Natural killer cell (primary cell): Measurements from ENCODE around the gene FANCI. TPM values are rescaled to one million over a fixed set of nuclear protein-coding genes. Genes with fewer than 3 reads are reported as not detected.

Source experiments
- ATAC-seq, 3 donors: fragments of 150-1000 bp in 2 of 3; fragments of 200-7000 bp in 1 of 3; cut with Tn5 transposase; 1 replicate in 1 of 3; 2 replicates in 2 of 3; pipeline ENCODE4 v1.10.0; 2021; ENCODE audit warnings: mild to moderate bottlenecking in 2 of 3, moderate library complexity in 2 of 3
- DNase-seq, 2 donors: peaks; one replicate each; pipeline versions ENCODE4 v3.0.0 to v3.0.0-alpha.2; 2013 to 2021; ENCODE audit warnings: mixed read lengths in 1 of 2
- H3K27ac ChIP-seq: one replicate; pipeline ENCODE4 v1.5.1; 2013; ENCODE audit warnings: mild to moderate bottlenecking, low read length
- H3K27me3 ChIP-seq: one replicate; pipeline ENCODE4 v1.6.1; 2013; ENCODE audit warnings: low read length; ENCODE audit not compliant: control insufficient read depth, insufficient read depth
- H3K36me3 ChIP-seq: one replicate; pipeline ENCODE4 v1.6.1; 2013; ENCODE audit warnings: low read length; ENCODE audit not compliant: control insufficient read depth, insufficient read depth
- H3K4me1 ChIP-seq: one replicate; pipeline ENCODE4 v1.6.1; 2013; ENCODE audit warnings: low read length; ENCODE audit not compliant: control insufficient read depth, insufficient read depth
- H3K4me3 ChIP-seq: one replicate; pipeline ENCODE4 v1.5.1; 2013; ENCODE audit warnings: low read length
- H3K9me3 ChIP-seq: one replicate; pipeline ENCODE4 v1.6.1; 2013; ENCODE audit warnings: low read length; ENCODE audit not compliant: control insufficient read depth, insufficient read depth
- H3K27ac Mint-ChIP-seq, 2 donors: one replicate each; pipeline ENCODE4 v1.8.0; 2022; ENCODE audit warnings: mild to moderate bottlenecking in 2 of 2, mixed read lengths in 2 of 2, moderate library complexity in 1 of 2
- H3K27me3 Mint-ChIP-seq, 2 donors: one replicate each; pipeline ENCODE4 v1.8.0; 2022; ENCODE audit warnings: low read depth in 2 of 2, mixed read lengths in 2 of 2
- H3K36me3 Mint-ChIP-seq: one replicate; pipeline ENCODE4 v1.8.0; 2022; ENCODE audit warnings: mixed read lengths
- H3K4me1 Mint-ChIP-seq, 2 donors: one replicate each; pipeline ENCODE4 v1.8.0; 2022; ENCODE audit warnings: mixed read lengths in 2 of 2
- H3K4me3 Mint-ChIP-seq: one replicate; pipeline ENCODE4 v1.8.0; 2022; ENCODE audit warnings: mild to moderate bottlenecking, moderate library complexity, mixed read lengths
- H3K9me3 Mint-ChIP-seq, 2 donors: one replicate each; pipeline ENCODE4 v1.8.0; 2022; ENCODE audit warnings: mixed read lengths in 2 of 2
- CTCF ChIP-seq: fragments of 200-600 bp; IDR thresholded peaks from one replicate; pipeline ENCODE4 v1.8.0; 2022; ENCODE audit warnings: antibody characterized with exemption
- WGBS: methylation state at CpG from one replicate; pipeline ENCODE4 v1.1.7; 2013; ENCODE audit warnings: missing lambda C conversion rate; ENCODE audit not compliant: insufficient coverage; 5-methylcytosine and 5-hydroxymethylcytosine counted together
- intact Hi-C: fragments of 100-400 bp; cut with micrococcal nuclease; formaldehyde crosslinking; loops from one replicate; pipeline ENCODE4 v1.14.2; 2022
- total RNA-seq, 4 donors: library from RNA; stranded (reverse); fragments of 120-200 nt in 1 of 4; gene quantifications; one replicate each; pipeline versions ENCODE4 v1.2.3 to v1.2.4, GENCODE V29; 2013 to 2022

The FANCI gene
- total RNA-seq, 3 donors from 2014 or later (not counting 1 experiment from before 2014, with no cell fraction given), result 22.3 to 27.9 (median 22.7) TPM

DNA sequence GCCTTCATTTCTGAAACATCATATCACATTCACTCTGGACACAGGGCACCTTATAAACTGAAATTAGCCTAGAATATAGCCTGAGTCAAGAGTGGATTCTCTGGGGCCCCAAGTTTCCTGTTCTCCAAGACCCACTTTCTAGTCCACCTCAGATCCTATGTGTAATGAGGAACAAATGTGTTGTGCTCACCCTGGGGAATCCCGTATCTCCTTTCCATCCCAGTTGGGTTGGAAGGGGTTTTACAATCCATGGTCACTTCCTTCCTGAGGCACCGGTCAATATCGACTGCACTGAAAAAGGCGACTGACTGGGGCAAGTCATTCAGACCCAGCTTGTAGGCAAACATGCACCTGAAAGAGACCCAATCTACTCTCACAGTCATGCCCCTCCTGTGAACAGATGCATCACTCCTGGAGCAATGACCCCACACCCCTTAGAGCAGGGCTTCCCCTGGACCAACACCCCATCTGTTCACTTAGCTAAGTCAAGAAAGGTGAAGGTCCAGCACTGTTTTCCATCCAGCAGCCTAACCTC is 73.5 kb downstream of the FANCI start:
- peaks cover 25% of the 10 kb centered on the region for H3K36me3 Mint-ChIP-seq
- intact Hi-C loops, result no loop called here
- ATAC-seq, result no peak

DNA sequence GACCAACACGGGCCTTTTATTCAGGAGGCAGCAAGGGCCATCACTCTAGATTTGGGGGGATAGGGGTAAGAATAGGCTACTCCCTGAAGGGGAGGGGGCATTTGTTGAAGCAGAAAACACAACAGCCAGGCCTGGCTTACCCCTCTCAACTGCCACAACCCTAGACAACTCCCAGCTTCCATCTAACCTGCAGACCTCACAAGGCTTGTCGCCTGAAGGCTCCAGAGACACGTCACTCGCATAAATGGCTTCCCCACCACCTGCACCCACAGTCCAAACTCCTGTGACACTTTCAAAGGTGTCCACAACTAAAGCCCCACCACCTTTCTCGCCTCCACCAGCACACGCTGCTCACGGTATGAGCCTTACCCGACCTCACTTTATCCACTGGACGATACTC is 75.9 kb downstream of the FANCI start:
- Mint-ChIP-seq H3K4me3 (no peak overlapping the region), H3K9me3 (no peaks in the 10 kb centered on the region), H3K36me3 (peaks cover 25% of the 10 kb centered on the region), H3K4me1 (peaks cover 24 to 48% of the 10 kb centered on the region in 2 donors), H3K27ac (peak overlapping the region; percentile 10 to 72), H3K27me3 (no peaks in the 10 kb centered on the region)
- no peaks in the 10 kb centered on the region for H3K4me1 ChIP-seq
- H3K4me3 ChIP-seq, result no peak overlapping the region
- intact Hi-C loops, result no loop called here
- H3K27me3 ChIP-seq, result no peaks in the 10 kb centered on the region
- ATAC-seq (no peak), DNase-seq (no peak)
- no peak overlapping the region for H3K27ac ChIP-seq
- peaks cover 97% of the 10 kb centered on the region for H3K36me3 ChIP-seq
- 94% methylated on average over 8 of the region's 9 CpGs for WGBS
- TF ChIP-seq CTCF, result no peak
- no peaks in the 10 kb centered on the region for H3K9me3 ChIP-seq

More for the DNA sequence above, 73.5 kb downstream of the FANCI start:
- WGBS, result 74% methylated on average over 4 of the region's 4 CpGs
- DNase-seq, result no peak
- no peaks in the 10 kb centered on the region for H3K9me3 ChIP-seq
- H3K36me3 ChIP-seq, result peaks cover 79% of the 10 kb centered on the region
- peaks cover 21 to 33% of the 10 kb centered on the region in 2 donors for H3K4me1 Mint-ChIP-seq
- no peak for TF ChIP-seq CTCF
- H3K27me3 Mint-ChIP-seq, result no peaks in the 10 kb centered on the region
- no peaks in the 10 kb centered on the region for H3K9me3 Mint-ChIP-seq
- H3K27ac Mint-ChIP-seq, result peak overlapping the region in 1 of 2 donors; percentile 18
- H3K4me1 ChIP-seq, result no peaks in the 10 kb centered on the region
- H3K27ac ChIP-seq, result no peak overlapping the region
- H3K4me3 ChIP-seq, result no peak overlapping the region
- H3K4me3 Mint-ChIP-seq, result no peak overlapping the region
- no peaks in the 10 kb centered on the region for H3K27me3 ChIP-seq

- Mint-ChIP-seq H3K36me3 (peaks cover 25% of the 10 kb centered on the region), H3K4me3 (no peak overlapping the region), H3K27ac (peak overlapping the region; percentile 10 to 72), H3K9me3 (peaks cover 0 to 3% of the 10 kb centered on the region in 2 donors), H3K27me3 (no peaks in the 10 kb centered on the region), H3K4me1 (peaks cover 28 to 48% of the 10 kb centered on the region in 2 donors)
- DNase-seq, result no peak
- Histone ChIP-seq H3K4me3 (no peak overlapping the region), H3K9me3 (no peaks in the 10 kb centered on the region), H3K27ac (no peak overlapping the region), H3K4me1 (no peaks in the 10 kb centered on the region), H3K36me3 (peaks cover 99% of the 10 kb centered on the region), H3K27me3 (no peaks in the 10 kb centered on the region)
- WGBS, result 94% methylated on average over 2 of the region's 2 CpGs
- ATAC-seq, result no peak
- intact Hi-C loops, result no loop called here
- no peak for TF ChIP-seq CTCF
These were observed 76.4 kb downstream of the FANCI start for GRCh38 chr15:89320200-89320599.
